CD4-positive, alpha-beta T cell (primary cell): ENCODE measurements around the gene STK32B. TPM values are rescaled to one million over a fixed set of nuclear protein-coding genes. Genes with fewer than 3 reads are reported as not detected.

Source experiments
- ATAC-seq: fragments of 200-7000 bp; cut with Tn5 transposase; one replicate; pipeline ENCODE4 v1.10.0; 2022; ENCODE audit warnings: mild to moderate bottlenecking; ENCODE audit not compliant: poor library complexity
- CTCF ChIA-PET: fragments of 350-600 bp; sonication (Branson Sonifier 250); formaldehyde crosslinking; loops from one replicate; lab custom pipeline; 2021; ENCODE audit warnings: antibody characterized with exemption, inconsistent platforms; lab: Charles Lee
- POLR2A ChIA-PET: fragments of 350-600 bp; sonication (Branson Sonifier 250); formaldehyde crosslinking; loops from one replicate; lab custom pipeline; 2021; ENCODE audit warnings: antibody characterized with exemption, inconsistent platforms; lab: Charles Lee
- DNase-seq, 14 experiments: peaks; one replicate each; pipeline ENCODE4 v3.0.0-alpha.2; 2013 to 2020; ENCODE audit warnings: mixed read lengths in 2 of 14
- H3K27ac ChIP-seq, 2 donors: one replicate each; pipeline versions ENCODE4 v1.5.1 to v1.7.0; 2013; ENCODE audit warnings: low read length in 2 of 2, low read depth in 1 of 2, mild to moderate bottlenecking in 1 of 2
- H3K27me3 ChIP-seq, 2 experiments: 1 replicate in 1 of 2; 2 replicates in 1 of 2; pipeline versions ENCODE4 v1.6.1 to v1.7.0; 2013; ENCODE audit warnings: low read length in 2 of 2, control low read depth in 1 of 2, mild to moderate bottlenecking in 1 of 2, moderate library complexity in 1 of 2; ENCODE audit not compliant: insufficient read depth in 2 of 2, control insufficient read depth in 1 of 2
- H3K36me3 ChIP-seq: one replicate; pipeline ENCODE4 v1.6.1; 2013; ENCODE audit warnings: low read length, control low read depth; ENCODE audit not compliant: insufficient read depth
- H3K4me1 ChIP-seq: one replicate; pipeline ENCODE4 v1.6.1; 2013; ENCODE audit warnings: low read length, control low read depth; ENCODE audit not compliant: insufficient read depth
- H3K4me3 ChIP-seq: one replicate; pipeline ENCODE4 v1.5.1; 2013; ENCODE audit warnings: mild to moderate bottlenecking, low read length, moderate library complexity
- H3K9me3 ChIP-seq, 2 experiments: 1 replicate in 1 of 2; 2 replicates in 1 of 2; pipeline versions ENCODE4 v1.6.1 to v1.7.0; 2013; ENCODE audit warnings: low read length in 2 of 2, mild to moderate bottlenecking in 2 of 2, control low read depth in 1 of 2, moderate library complexity in 1 of 2; ENCODE audit not compliant: control insufficient read depth in 1 of 2, insufficient read depth in 1 of 2
- H3K27ac Mint-ChIP-seq: one replicate; pipeline ENCODE4 v1.8.0; 2020; ENCODE audit warnings: mixed read lengths
- H3K27me3 Mint-ChIP-seq: one replicate; pipeline ENCODE4 v1.8.0; 2021; ENCODE audit warnings: mixed read lengths
- H3K36me3 Mint-ChIP-seq: one replicate; pipeline ENCODE4 v1.8.0; 2021; ENCODE audit warnings: low read depth, mixed read lengths
- H3K4me1 Mint-ChIP-seq: one replicate; pipeline ENCODE4 v1.8.0; 2021; ENCODE audit warnings: low read depth, mixed read lengths
- H3K4me3 Mint-ChIP-seq: one replicate; pipeline ENCODE4 v1.8.0; 2020; ENCODE audit warnings: mild to moderate bottlenecking, mixed read lengths
- H3K9me3 Mint-ChIP-seq: one replicate; pipeline ENCODE4 v1.8.0; 2020; ENCODE audit warnings: mixed read lengths
- CTCF ChIP-seq: fragments of 200-600 bp; IDR thresholded peaks from one replicate; pipeline ENCODE4 v1.8.0; 2022; ENCODE audit warnings: antibody characterized with exemption, mild to moderate bottlenecking
- intact Hi-C, 2 experiments: fragments of 100-400 bp; cut with DNase I in 1 of 2; cut with micrococcal nuclease in 1 of 2; formaldehyde crosslinking; loops; one replicate each; pipeline versions ENCODE4 v1.15.1 to v1.9.0; 2023 to 2025; cut with DNase I, micrococcal nuclease
- total RNA-seq, 174 experiments: library from RNA in 2 of 174; stranded (reverse) in 2 of 174; gene quantifications; one replicate each; pipeline ENCODE4 v1.2.3 and lab custom pipeline; 2021 to 2026

Gene STK32B
- total RNA-seq, 2 experiments from 2014 or later: not detected

GRCh38 chr4:5142726-5143125 is 91.4 kb downstream of the STK32B start:
- no peak for TF ChIP-seq CTCF
- H3K4me3 Mint-ChIP-seq: no peak overlapping the region
- DNase-seq: peak in 2 of 14 experiments; percentile 16 to 17
- no peak for ATAC-seq
- CTCF ChIA-PET: no interaction called here
- H3K27ac Mint-ChIP-seq: no peak overlapping the region
- POLR2A ChIA-PET: no interaction called here
- no peaks in the 10 kb centered on the region for H3K36me3 ChIP-seq
- no peak overlapping the region for H3K4me3 ChIP-seq
- no peaks in the 10 kb centered on the region for H3K4me1 Mint-ChIP-seq
- intact Hi-C loops: no loop called here
- no peaks in the 10 kb centered on the region for H3K27me3 Mint-ChIP-seq
- H3K36me3 Mint-ChIP-seq: no peaks in the 10 kb centered on the region
- no peaks in the 10 kb centered on the region for H3K9me3 Mint-ChIP-seq
- no peaks in the 10 kb centered on the region for H3K27me3 ChIP-seq
- no peaks in the 10 kb centered on the region for H3K9me3 ChIP-seq
- H3K27ac ChIP-seq: no peak overlapping the region
- H3K4me1 ChIP-seq: no peaks in the 10 kb centered on the region

- ATAC-seq (no peak), DNase-seq (no peak)
- H3K9me3 ChIP-seq: no peaks in the 10 kb centered on the region
- intact Hi-C loops: no loop called here
- H3K27ac ChIP-seq: no peak overlapping the region
- no peaks in the 10 kb centered on the region for H3K36me3 Mint-ChIP-seq
- no peaks in the 10 kb centered on the region for H3K36me3 ChIP-seq
- POLR2A ChIA-PET: no interaction called here
- H3K4me1 ChIP-seq: no peaks in the 10 kb centered on the region
- CTCF ChIA-PET: no interaction called here
- TF ChIP-seq CTCF: no peak
- H3K27me3 ChIP-seq: no peaks in the 10 kb centered on the region
- H3K4me1 Mint-ChIP-seq: no peaks in the 10 kb centered on the region
- H3K27ac Mint-ChIP-seq: no peak overlapping the region
- no peaks in the 10 kb centered on the region for H3K9me3 Mint-ChIP-seq
- H3K27me3 Mint-ChIP-seq: no peaks in the 10 kb centered on the region
- H3K4me3 Mint-ChIP-seq: no peak overlapping the region
- no peak overlapping the region for H3K4me3 ChIP-seq
Observed at GRCh38 chr4:5143306-5143861, 92.1 kb downstream of the STK32B start.

- no peaks in the 10 kb centered on the region for H3K36me3 Mint-ChIP-seq
- POLR2A ChIA-PET: no interaction called here
- Histone ChIP-seq H3K36me3 (no peaks in the 10 kb centered on the region), H3K9me3 (no peaks in the 10 kb centered on the region), H3K4me1 (no peaks in the 10 kb centered on the region), H3K27me3 (no peaks in the 10 kb centered on the region), H3K27ac (no peak overlapping the region), H3K4me3 (no peak overlapping the region)
- DNase-seq: no peak
- no peaks in the 10 kb centered on the region for H3K4me1 Mint-ChIP-seq
- no peak overlapping the region for H3K27ac Mint-ChIP-seq
- H3K9me3 Mint-ChIP-seq: no peaks in the 10 kb centered on the region
- no peak overlapping the region for H3K4me3 Mint-ChIP-seq
- CTCF ChIA-PET: no interaction called here
- no peak for ATAC-seq
- intact Hi-C loops: loop anchor here in 1 of 2 experiments (2.0 kb wide), 1 partner anchor 655 kb away; no protein-coding TSS in a partner anchor
- TF ChIP-seq CTCF: no peak
- H3K27me3 Mint-ChIP-seq: no peaks in the 10 kb centered on the region
Observed at GRCh38 chr4:5143940-5144339, 92.7 kb downstream of the STK32B start.
